HG03575 (cell line): ENCODE results near the gene RTN4RL1.

Source experiments
- ATAC-seq: cut with Tn5 transposase; IDR thresholded peaks from one replicate; pipeline ENCODE4 v1.9.1; 2021; ENCODE audit not compliant: unreplicated experiment, insufficient number of reproducible peaks, low FRiP score; ENCODE audit errors: extremely low read depth

RTN4RL1 gene

DNA sequence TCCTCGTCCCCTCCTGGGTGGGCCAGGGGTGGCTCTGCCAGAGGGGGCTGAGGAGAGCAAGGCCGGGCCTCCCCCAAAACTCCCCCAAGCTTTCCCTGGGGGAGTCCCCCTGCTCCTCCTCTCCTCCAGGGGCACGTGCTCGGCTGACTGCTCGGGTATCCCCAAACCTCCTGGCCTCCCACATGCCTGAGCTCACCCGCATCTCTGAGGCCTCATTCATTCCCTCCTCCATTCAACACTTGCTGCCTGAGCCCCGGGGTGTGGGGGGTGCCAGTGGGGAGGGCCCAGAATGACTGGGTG is 83.1 kb downstream of the RTN4RL1 start:
- no peak for ATAC-seq

DNA sequence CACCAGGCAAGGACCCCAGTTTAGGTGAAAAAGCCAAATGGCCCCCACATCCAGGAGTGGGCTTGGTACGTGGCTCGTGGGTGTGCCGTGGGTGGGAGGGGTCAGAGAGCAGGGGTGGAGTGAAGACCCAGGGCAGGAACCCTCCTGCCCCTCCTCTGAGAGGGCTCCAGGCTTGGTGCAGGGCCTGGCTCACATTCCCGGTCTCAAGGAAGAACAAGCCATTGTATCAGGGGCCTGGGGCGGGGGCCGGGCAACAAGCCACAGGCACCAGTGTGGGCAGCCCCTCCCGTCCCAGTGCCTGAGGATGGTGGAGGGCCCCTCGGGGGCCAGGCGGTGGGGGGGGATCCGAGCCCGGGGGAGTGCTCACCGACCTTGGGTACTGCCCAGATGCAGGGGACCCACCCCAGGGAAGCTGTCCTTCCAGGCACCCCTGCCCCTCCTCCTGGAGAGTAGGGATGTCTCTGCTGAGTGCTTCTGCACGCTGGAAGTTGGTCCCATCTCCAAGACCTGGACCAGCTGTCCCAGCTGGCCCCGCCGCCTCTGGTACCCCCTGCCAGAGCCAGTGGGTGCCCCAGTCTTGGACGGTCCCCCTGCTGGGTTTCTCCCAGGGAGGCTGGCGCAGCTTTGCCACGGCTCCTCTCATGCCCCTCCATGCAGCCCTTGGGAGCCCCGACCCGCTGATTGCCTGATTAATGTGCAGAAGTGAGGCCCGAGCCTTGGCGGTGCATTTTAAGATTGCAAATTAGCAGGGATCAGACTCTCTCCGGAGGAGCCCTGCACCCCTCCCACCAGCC is 83.7 kb downstream of the RTN4RL1 start:
- ATAC-seq = no peak

DNA sequence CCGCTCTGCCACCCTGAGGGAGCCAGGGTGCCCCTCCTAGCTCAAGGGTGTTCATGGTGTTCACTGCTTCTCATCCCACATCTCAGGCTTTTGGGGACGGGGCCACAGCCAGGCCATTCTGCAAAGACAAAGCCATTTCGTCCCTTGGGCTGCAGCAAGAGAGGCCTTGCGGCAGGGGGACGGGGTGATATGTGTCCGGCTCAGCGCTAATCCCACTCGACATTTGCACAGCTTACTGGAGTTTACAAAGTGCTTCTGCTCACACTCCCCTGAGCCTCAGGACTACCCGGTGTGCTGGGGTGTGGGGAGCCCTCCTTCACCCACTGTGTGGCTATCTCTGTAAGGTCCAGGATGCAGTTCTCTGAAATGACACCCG is 84.3 kb downstream of the RTN4RL1 start:
- ATAC-seq = no peak

DNA sequence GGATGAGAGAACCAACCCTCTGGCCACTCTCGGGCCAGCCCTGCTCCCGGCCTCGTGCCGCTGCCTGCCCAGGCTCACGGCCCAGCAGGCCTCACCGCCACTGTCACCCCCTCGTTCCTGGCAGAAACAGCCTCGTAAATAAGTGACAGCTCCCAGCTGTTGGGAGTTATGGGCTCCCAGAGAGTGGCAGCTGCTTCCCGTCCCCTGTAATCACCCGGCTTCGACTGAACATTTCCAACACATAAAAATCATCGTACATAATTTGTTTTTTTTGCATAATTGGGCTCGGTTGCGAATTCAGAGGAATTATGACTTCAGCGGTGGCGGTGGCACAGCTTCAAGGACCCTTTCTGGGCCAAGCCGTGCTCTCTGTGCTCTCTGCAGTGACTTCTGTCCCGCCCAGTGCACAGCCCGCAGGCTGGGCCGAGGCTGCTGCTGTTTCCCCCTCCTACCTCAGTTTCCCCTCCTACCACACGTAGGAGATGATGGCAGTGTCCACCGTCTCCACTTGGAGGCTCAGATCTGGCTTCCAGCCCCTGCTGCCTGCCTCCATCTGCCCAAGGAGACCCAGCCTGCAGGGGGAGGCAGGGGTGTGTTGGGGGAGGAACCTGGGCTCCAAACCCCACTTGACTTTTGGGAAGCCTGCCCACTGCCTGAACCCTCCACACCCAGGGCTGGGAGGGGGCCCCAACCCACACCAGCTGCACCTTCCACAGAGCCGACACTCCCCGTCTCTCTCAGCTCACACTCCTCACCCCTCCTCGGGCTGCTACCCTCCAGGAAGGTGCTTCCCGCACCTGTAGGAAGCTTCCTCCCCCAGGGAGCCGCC is 84.9 kb downstream of the RTN4RL1 start:
- no peak for ATAC-seq

DNA sequence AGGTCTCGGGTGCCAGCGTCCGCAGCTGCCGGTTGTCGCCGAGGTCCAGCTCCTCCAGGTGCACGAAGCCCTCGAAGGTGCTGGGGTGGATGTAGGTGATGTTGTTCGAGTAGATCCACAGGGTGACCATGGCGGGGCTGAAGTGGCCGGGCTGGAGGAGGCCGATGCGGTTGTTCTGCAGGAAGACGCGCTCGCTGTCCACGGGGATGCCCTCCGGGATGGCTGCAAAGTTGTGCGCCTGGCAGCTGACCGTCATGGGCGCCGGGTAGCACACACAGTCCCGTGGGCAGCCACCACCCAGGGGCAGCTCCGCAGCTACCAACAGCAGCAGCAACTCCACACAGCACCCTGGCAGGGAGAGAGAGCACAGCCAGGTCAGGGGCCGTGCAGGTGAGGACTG is 87.7 kb downstream of the RTN4RL1 start:
- no peak for ATAC-seq

DNA sequence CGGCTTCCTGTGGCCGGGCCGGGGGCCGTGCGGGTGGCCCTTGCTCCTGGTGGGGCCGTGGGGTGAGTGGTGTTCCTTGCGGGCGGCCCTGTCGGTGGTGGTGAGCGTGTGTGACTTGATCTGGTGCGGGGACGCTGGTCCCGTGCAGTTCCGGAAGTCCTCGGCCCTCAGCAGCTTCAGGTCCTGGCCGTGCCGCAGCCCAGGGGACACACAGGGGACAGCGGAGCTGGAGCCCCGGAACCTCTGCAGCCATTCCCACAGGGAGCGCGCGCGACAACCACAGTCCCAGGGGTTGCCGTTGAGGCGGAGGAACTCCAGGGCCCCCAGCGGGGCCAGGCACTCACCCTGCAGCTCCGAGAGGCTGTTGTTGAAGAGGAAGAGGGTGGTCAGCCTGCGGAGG is 88.4 kb downstream of the RTN4RL1 start:
- ATAC-seq = no peak

DNA sequence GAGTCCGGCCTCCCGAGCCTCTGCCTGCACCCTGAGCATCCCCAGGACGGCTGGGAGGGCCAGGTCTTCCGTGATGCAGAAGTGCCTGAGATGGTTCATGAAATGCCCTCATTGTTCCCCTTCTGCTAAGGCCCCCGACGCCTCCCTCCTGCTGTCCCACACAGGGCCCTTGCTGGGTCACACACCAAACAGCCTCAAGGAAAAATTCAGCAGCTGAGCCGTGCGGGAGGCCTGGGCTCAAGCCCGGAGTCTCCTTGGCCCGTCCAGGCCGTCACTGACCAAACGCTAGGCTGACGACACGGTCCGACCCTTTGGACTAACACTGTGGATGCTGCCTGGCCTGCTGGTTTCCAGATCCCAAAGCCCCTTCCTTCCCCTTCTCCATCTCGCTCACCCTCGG is 90.2 kb downstream of the RTN4RL1 start:
- no peak for ATAC-seq

DNA sequence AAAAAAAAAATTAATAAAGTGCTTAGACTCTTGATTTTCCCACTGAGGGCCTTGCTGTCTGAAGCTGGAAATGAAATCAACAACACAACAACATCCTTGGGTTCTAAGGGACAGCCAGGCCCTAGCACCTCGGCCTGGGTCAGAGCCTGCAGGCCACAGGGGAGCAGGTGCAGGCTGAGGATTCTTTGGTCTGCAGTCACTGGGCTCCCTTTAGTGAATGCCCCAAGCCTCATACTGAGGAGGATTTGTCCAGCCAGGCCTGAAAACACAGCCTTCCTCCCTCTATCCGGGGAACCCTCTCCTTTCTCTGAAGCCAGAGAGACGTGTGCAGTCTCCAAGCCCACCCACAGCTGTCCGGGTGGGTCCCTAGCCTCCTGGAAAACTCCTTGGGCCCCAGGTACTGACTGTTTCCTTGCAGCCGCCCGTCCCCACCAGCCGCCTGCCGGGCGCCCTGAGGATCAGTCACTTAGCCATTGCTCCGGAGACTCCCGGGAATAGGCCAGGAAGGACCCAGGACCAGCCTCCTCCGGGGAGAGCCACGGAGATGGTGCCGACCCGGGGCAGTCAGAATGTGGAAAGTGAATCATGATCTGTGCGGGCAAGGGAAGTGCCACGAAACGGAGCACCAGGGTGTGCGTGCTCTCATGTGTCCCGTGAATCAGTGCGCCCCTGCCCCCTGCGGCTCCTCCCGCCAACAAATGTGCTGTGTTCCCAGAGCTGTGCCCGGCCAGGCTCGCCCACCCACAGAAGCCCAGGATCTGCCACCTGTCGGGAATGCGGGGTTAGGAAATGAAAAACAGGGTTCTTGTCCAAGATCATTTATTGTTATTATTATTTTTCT is 91.0 kb downstream of the RTN4RL1 start:
- no peak for ATAC-seq

DNA sequence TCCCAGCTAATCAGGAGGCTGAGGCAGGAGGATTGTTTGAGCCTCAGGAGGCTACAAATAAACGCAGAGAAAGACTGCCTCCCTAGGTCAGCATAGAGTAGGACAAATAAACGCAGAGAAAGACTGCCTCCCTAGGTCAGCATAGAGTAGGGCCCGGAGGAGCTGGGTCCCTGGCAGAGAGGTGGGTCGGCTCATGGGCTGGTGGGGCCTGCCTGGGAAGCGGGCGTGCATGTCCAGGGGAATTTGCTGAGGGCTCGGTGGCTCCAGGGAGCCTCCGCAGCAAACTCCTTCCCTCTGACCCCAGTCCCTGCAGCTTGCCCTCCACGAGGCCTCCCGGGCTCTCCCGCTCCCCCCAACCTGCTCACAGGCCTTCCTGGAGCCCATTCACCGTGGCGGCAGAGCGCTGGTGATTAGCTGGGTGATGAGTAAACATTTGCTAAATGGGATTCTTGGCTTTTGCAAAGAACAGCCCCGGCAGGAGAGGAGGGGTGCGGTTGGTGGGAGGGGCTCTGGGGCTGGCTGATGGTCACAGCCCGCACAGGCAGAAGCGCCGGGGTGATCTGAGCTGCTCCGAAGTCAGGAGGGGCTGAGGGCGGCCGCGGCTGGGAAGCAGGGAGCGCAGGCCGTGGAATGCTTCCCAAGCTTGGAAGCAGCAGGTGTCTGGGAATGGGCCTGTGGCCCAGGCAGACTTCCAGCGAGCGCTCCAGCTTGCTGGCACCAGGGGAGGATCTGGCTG is 93.1 kb downstream of the RTN4RL1 start:
- ATAC-seq = no peak

DNA sequence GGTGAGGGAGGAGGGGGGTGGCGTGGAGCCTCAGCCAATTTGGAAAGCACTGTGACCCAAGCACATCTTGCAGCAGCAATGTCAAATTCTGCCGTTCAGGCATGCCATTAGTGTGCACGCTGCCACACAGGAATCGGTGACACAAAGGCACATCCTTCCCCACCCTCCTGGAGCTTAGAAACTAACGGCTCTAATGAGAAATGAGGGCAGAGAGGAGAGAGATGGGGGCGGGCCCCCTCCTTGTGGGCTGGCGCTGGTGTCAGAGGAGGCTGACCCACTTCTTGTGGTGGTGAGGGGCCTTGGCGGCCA is 94.8 kb downstream of the RTN4RL1 start:
- ATAC-seq = no peak

DNA sequence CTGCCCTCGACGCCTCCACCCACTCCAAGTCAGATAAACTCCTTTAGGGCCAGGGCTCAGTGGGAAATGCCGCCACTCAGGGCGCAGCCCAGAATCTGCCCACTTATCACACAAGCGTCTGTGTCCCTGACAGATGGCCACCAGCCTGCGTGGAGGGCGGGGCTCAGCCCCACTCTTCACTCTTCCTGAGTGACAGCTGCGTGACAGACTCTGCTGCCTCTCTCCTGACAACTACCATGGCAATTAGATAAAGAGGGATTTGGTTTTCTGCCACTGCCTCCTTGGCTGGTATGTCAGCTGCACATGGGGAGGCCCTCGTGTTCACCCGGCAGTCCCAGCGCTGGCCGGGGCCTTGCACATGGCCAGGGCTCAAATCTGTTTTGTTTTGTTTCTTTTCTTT is 96.2 kb downstream of the RTN4RL1 start:
- no peak for ATAC-seq

DNA sequence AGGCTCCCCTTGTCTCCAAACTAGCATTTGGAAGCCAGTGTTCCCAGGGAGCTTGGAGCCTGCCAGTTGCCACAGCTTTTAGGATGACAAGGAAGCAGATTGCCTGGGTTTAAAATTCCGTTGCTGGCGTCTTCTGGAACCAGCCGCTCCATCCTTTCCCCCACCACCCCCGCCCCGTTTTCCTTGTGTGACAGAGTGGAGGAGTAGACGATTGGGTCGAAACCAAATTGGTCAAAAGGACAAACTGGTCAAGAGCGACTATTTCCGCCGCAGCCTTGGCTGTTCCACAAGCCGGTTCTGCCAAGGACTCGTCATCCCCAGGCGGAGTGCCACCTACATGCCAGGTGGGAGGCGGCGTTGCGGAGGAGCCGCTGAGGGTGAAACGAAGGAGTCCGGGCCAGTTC is 104.2 kb downstream of the RTN4RL1 start:
- ATAC-seq = no peak

DNA sequence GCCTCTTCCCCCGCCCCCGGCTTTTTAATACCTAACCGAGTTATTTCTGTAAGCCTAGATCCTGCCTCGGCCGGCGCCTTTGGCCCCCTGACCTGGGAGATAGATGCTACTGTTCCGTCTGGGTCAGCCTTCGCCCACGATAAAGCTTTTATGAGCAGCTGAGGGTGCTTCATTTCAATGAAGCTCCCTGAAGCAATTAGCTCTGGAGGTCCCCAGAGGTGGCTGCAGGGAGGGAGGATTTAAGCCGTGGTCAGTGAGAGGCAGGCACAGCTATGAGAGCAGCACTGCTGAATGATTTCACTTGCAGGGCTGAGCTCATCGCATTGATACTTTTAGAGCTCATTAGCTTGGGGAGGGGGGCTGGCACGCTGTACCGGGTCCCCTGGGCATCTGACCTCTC is 105.9 kb downstream of the RTN4RL1 start:
- no peak for ATAC-seq

DNA sequence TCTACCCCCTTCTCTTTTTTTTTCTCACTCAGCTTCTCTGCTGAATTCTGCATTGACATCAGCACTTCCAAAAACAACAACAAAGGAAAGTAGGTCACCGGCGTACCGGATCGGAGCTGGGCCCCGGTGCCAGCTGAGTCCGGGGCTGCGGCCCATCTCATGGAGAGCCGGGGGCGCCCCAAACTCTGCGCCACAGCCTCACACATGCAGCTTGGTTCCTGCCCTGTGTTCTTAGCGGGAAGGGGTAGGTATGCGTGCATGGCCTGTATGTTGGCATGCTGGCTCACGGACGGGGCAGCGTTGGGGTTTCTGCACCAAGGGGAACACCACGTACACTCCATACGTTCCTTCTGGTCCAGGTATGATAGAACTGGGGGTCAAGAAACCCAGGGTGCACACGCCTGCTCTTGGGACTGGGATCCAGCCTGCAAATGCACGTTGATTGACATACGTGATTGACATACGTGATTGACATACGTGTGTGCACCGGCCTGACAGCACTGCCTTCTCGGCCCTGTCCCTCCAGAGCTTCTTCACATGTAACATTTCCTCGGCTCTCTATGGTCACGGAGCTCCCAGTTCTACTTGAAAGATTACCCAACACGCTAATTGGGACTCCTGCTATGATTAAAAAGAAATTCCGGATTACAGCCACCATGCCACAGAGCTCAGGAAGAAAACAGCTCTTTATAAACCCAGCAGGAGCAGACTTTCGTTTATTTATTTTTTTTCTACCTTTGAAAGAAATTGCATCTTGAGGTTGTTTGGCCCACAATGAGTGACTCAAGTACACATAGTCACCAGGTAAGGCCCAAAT is 106.6 kb downstream of the RTN4RL1 start:
- no peak for ATAC-seq

DNA sequence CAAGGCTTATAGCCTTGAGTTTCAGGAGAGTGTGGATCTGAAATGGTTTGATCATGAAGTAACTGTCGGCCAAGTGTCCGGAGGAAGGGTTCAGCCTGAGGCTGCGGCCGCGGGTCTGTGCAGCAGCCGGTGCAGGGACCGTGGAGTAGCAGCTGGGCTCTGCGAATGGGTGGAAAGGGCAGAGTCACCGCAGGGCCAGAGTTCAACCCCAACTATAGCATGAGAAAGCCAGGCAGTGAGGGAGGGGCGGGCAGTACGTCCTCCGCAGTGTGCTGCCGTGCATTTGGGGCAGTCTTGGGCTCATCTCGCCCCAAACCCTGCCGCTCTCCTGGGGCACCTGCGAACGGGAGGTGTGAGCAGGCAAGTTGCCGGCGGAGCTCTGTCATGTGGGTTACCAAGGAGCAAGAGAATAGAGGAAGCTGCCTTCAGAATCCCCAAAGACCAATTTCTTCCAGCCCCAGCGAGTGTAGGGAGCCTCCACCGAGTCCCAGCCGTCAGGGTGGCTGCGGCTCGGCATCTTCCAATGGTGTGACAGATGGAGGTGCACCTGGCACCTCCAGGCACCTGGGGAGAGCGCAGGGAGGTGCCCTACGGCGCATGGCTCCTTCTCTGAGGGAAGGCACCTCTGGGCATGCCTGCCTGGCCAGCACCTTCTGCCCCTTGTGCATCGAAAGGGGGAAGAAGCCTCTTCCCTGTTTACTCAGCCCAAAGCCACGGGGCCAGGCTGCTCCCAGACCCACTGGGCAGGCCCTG is 108.0 kb downstream of the RTN4RL1 start:
- ATAC-seq = no peak

DNA sequence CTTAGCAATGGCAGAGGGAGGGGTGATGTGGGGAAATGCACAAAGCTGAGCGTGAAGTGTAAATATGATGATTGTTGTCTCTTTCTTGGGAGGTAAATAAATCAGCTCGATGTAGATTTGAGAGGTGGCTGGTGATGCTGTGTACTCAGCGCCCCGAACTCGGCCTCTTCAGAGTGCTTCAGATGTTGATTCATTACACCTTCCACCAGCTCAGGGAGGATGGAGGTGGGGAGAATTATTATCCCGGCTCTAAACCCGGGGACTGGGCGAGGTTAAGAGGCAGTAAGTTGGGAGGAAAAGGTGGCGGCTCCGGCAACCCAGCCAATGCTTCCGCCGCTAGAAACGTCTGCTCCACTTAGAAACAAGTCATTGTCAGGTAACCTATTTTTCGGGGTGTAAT is 108.8 kb downstream of the RTN4RL1 start:
- ATAC-seq = no peak

DNA sequence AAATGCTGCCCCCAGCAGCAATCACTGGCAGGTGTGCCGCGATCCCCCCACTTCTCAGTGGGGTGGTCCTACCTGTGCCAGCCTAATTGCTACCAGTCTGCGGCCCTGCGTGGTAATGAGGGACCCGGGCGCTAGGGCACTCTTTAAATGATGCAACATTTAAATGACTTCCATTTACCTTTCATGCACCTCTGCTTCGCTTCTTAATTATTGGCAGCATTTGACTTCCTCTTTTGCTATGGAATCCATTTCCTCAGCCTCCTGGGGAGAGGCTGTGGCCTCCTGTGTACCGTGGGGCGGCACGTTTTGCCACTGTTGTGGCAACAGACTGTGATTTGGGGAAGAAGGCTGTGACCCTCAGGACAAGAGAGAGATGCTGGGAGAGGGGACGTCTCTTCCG is 109.2 kb downstream of the RTN4RL1 start:
- no peak for ATAC-seq

DNA sequence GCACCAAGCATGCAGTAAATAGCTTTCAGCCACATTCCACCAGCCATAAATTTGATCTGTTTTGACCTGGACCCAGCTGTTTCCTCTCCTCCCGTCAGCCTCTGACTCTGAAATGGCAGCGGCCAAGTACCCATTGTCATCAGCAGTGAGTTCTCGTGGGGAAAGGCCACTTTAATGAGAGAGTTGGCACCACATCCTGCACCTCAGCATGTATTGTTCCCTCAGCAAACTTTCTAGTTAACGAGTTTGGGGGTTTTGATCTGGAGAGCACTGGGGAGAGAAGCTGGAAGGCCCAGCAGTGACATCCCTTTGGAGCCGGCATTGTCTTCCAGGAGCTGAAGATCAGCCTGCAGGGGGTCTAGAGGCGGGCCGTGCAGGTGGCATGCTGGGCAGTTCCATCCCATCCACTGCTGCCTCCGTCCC is 110.5 kb downstream of the RTN4RL1 start:
- no peak for ATAC-seq
